NCI-H1417 (cell line): ENCODE measurements around the gene KRTAP5-5.
"Not testable (repeated sequence)": the region's sequence is repeated elsewhere in the genome, so short reads cannot be mapped to it uniquely, and the experiment has no call there.

Experiments used
- DNase-seq, 3 experiments: peaks; one replicate each; lab custom pipeline; 2025; lab: John Stamatoyannopoulos, UW

KRTAP5-5 gene

GRCh38 chr11:1607156-1607845, 22.3 kb upstream of the KRTAP5-5 start:
- DNase-seq = not testable (repeated sequence)

- not testable (repeated sequence) for DNase-seq
These were observed 21.7 kb upstream of the KRTAP5-5 start for GRCh38 chr11:1607901-1608300.

- peak; percentile 17 to 43 (median 35) for DNase-seq
These were observed 21.2 kb upstream of the KRTAP5-5 start, which contains the start of gene KRTAP5-3 for GRCh38 chr11:1608363-1608762. Gene KRTAP5-3 (minus strand): TSS chr11:1608463. CDS start chr11:1608385, 78 bp downstream.

- DNase-seq = no peak
These were observed 11.3 kb upstream of the KRTAP5-5 start for GRCh38 chr11:1618231-1618630.

- no peak for DNase-seq
These were observed 10.1 kb upstream of the KRTAP5-5 start for GRCh38 chr11:1619449-1619848.

GRCh38 chr11:1622086-1622485, 7.5 kb upstream of the KRTAP5-5 start, which contains the start of gene KRTAP5-4:
Gene KRTAP5-4 (minus strand): TSS chr11:1622138. CDS start chr11:1622093, 45 bp downstream.
- DNase-seq = no peak

GRCh38 chr11:1623716-1624115, 5.9 kb upstream of the KRTAP5-5 start:
- no peak for DNase-seq

GRCh38 chr11:1624621-1625020, 5.0 kb upstream of the KRTAP5-5 start:
- DNase-seq = no peak

GRCh38 chr11:1625541-1625940, 4.0 kb upstream of the KRTAP5-5 start:
- no peak for DNase-seq

GRCh38 chr11:1628506-1629325, 859 bp upstream of the KRTAP5-5 start:
- DNase-seq = peak in 1 of 3 experiments; percentile 69

GRCh38 chr11:1630271-1630670, 696 bp downstream of the KRTAP5-5 start:
- no peak for DNase-seq

- no peak for DNase-seq
These were observed 1.5 kb downstream of the KRTAP5-5 start for GRCh38 chr11:1631066-1631568.

- DNase-seq = peak in 1 of 3 experiments; percentile 12
These were observed 2.6 kb downstream of the KRTAP5-5 start for GRCh38 chr11:1632053-1632714.

- DNase-seq = no peak
These were observed 4.3 kb downstream of the KRTAP5-5 start for GRCh38 chr11:1633864-1634263.

- DNase-seq = no peak
These were observed 6.8 kb downstream of the KRTAP5-5 start for GRCh38 chr11:1636291-1636950.

- DNase-seq = no peak
These were observed 8.1 kb downstream of the KRTAP5-5 start for GRCh38 chr11:1637628-1638027.

- DNase-seq = peak in 1 of 3 experiments; percentile 5
These were observed 8.8 kb downstream of the KRTAP5-5 start for GRCh38 chr11:1638344-1638743.

GRCh38 chr11:1639102-1639620, 9.6 kb downstream of the KRTAP5-5 start:
- peak; percentile 53 to 97 (median 89) for DNase-seq

- DNase-seq = peak in 1 of 3 experiments; percentile 45
These were observed 10.1 kb downstream of the KRTAP5-5 start for GRCh38 chr11:1639666-1640065.

- peak; percentile 45 to 55 (median 47) for DNase-seq
These were observed 10.7 kb downstream of the KRTAP5-5 start for GRCh38 chr11:1640076-1640946.
